Ovary (tissue), 9 donors: ENCODE results near the gene ACER2. TPM values are rescaled to one million over a fixed set of nuclear protein-coding genes. Genes with fewer than 3 reads are reported as not detected.
"Not testable (repeated sequence)": the region's sequence is repeated elsewhere in the genome, so short reads cannot be mapped to it uniquely, and the experiment has no call there.

Source experiments
- DNase-seq, 5 donors: peaks; one replicate each; pipeline ENCODE4 v3.0.0-alpha.2; 2019 to 2020
- H3K27ac ChIP-seq, 2 donors: fragments of 200-600 bp; one replicate each; pipeline versions ENCODE4 v1.5.1 to v1.8.0; 2019 to 2022
- H3K27me3 ChIP-seq: fragments of 200-600 bp; one replicate; pipeline ENCODE4 v1.8.0; 2022
- H3K36me3 ChIP-seq: fragments of 200-600 bp; sonication (generic); one replicate; pipeline ENCODE4 v1.5.1; 2019
- H3K4me1 ChIP-seq: one replicate; pipeline ENCODE4 v1.8.1; 2013; ENCODE audit warnings: mild to moderate bottlenecking, moderate library complexity; ENCODE audit not compliant: insufficient read depth
- H3K4me3 ChIP-seq: fragments of 200-600 bp; sonication (generic); one replicate; pipeline ENCODE4 v1.5.1; 2017
- H3K9me3 ChIP-seq, 2 donors: fragments of 200-600 bp in 1 of 2; sonication (generic) in 1 of 2; one replicate each; pipeline versions ENCODE4 v1.5.1 to v1.8.1; 2013 to 2019; ENCODE audit warnings: mild to moderate bottlenecking in 1 of 2, moderate library complexity in 1 of 2
- CTCF ChIP-seq, 3 donors: fragments of 450-650 bp in 2 of 3; fragments of 200-600 bp in 1 of 3; IDR thresholded peaks; one replicate each; pipeline versions ENCODE4 v1.5.1 to v1.8.0; 2016 to 2022; ENCODE audit warnings: antibody characterized with exemption in 3 of 3, mild to moderate bottlenecking in 1 of 3
- EP300 ChIP-seq: sonication (generic); formaldehyde crosslinking; IDR thresholded peaks from one replicate; pipeline ENCODE4 v1.6.1; 2017; ENCODE audit warnings: antibody characterized with exemption
- POLR2A ChIP-seq: fragments of 450-650 bp; IDR thresholded peaks from one replicate; pipeline ENCODE4 v1.6.1; 2017; ENCODE audit warnings: antibody characterized with exemption, mild to moderate bottlenecking, moderate library complexity
- WGBS, 3 donors: extraction: QIAGEN DNeasy Blood & Tissue Kit in 1 of 3; methylation state at CpG; one replicate each; pipeline versions ENCODE4 v1.1.5 to v1.1.7; 2013 to 2017; 5-methylcytosine and 5-hydroxymethylcytosine counted together
- intact Hi-C, 4 donors: fragments of 100-400 bp; cut with DNase I; formaldehyde crosslinking; loops; one replicate each; pipeline versions ENCODE4 v1.11.0 to v1.15.1; 2022 to 2023
- polyA plus RNA-seq, 2 donors: library from polyadenylated mRNA; stranded (reverse); fragments of 200-250 nt in 1 of 2; fragments of 350-450 nt in 1 of 2; fragmentation: Illumina TruSeq in 1 of 2; extraction: RNeasy Lipid Tissue Mini Kit (QIAGEN cat#74804) in 1 of 2; gene quantifications; one replicate each; pipeline ENCODE4 v1.2.3, GENCODE V29; 2013 to 2014
- total RNA-seq, 7 donors: library from RNA; depleted of rRNA in 2 of 7; stranded (reverse); fragments of >200 nt in 2 of 7; fragmentation: NEBNext Ultra II Directional in 3 of 7; extraction: Animal tissue kit (Norgen Biotek cat#: 25700) in 3 of 7; gene quantifications; one replicate each; pipeline versions ENCODE4 v1.1.0 to v1.2.4, GENCODE V29; 2016 to 2023
- donor health status: DM: no; HTN: no; CAD: no; lungs with moderate emphysema.
- donor health status: DM: no; HTN: no; CAD: no.
- donor health status: Bipolar disorder and iron deficiency.
- donor health status: DM: yes; HTN: yes; CAD: no.
- donor health status: DM: no; HTN: no; CAD: no.
- donor health status: DM: yes; HTN: yes; CAD: no.

Gene ACER2
- total and polyA plus RNA-seq, 9 donors = 0.80 to 10.0 (median 3.0) TPM

- Histone ChIP-seq H3K27ac (no peak overlapping the region), H3K9me3 (no peaks in the 10 kb centered on the region), H3K27me3 (no peaks in the 10 kb centered on the region), H3K4me1 (no peaks in the 10 kb centered on the region), H3K4me3 (no peak overlapping the region), H3K36me3 (no peaks in the 10 kb centered on the region)
- TF ChIP-seq CTCF (IDR thresholded peaks at IDR 0.05) = no peak
- no peak for TF ChIP-seq EP300
- no peak for TF ChIP-seq POLR2A
- 8 to 18% (median 12%) methylated on average over 2 of the region's 2 CpGs for WGBS, 3 donors
- DNase-seq = no peak
- intact Hi-C loops = loop anchor here in 1 of 4 donors (10.0 kb wide), 1 partner anchor 68 kb away; no protein-coding TSS in a partner anchor
These were observed 22.2 kb upstream of the ACER2 start for GRCh38 chr9:19386502-19387044.

GRCh38 chr9:19387317-19387716, 21.5 kb upstream of the ACER2 start:
- Histone ChIP-seq H3K27ac (no peak overlapping the region), H3K9me3 (no peaks in the 10 kb centered on the region), H3K4me3 (no peak overlapping the region), H3K4me1 (no peaks in the 10 kb centered on the region), H3K27me3 (no peaks in the 10 kb centered on the region), H3K36me3 (no peaks in the 10 kb centered on the region)
- 65 to 72% (median 71%) methylated on average over 2 of the region's 2 CpGs for WGBS, 3 donors
- DNase-seq = no peak
- intact Hi-C loops = loop anchor here in 1 of 4 donors (10.0 kb wide), 1 partner anchor 67 kb away; no protein-coding TSS in a partner anchor
- TF ChIP-seq EP300 (no peak), CTCF (IDR thresholded peaks at IDR 0.05) (no peak), POLR2A (no peak)

GRCh38 chr9:19389539-19389938, 19.3 kb upstream of the ACER2 start:
- not testable (repeated sequence) for H3K27ac ChIP-seq, H3K36me3 ChIP-seq, H3K27me3 ChIP-seq, H3K4me3 ChIP-seq, H3K9me3 ChIP-seq, H3K4me1 ChIP-seq, DNase-seq
- intact Hi-C loops = loop anchor here in 1 of 4 donors (10.0 kb wide), 1 partner anchor 65 kb away; no protein-coding TSS in a partner anchor
- WGBS, 3 donors = 91 to 96% (median 93%) methylated on average over 4 of the region's 4 CpGs

GRCh38 chr9:19397845-19398244, 11.0 kb upstream of the ACER2 start:
- intact Hi-C loops = loop anchor here in 1 of 4 donors (10.0 kb wide), 1 partner anchor 57 kb away; no protein-coding TSS in a partner anchor

GRCh38 chr9:19403231-19403630, 5.6 kb upstream of the ACER2 start:
- H3K9me3 ChIP-seq, intact Hi-C loops, H3K27ac ChIP-seq, DNase-seq, H3K4me1 ChIP-seq, H3K27me3 ChIP-seq, H3K4me3 ChIP-seq, H3K36me3 ChIP-seq: not testable (repeated sequence)
- 61 to 74% (median 67%) methylated on average over 4 of the region's 4 CpGs for WGBS, 3 donors

More at GRCh38 chr9:19397845-19398244, 11.0 kb upstream of the ACER2 start:
- Histone ChIP-seq H3K36me3 (no peaks in the 10 kb centered on the region), H3K4me3 (no peak overlapping the region), H3K9me3 (peaks cover 0 to 3% of the 10 kb centered on the region in 2 donors), H3K27ac (no peak overlapping the region), H3K4me1 (no peaks in the 10 kb centered on the region), H3K27me3 (no peaks in the 10 kb centered on the region)
- TF ChIP-seq POLR2A (no peak), CTCF (IDR thresholded peaks at IDR 0.05) (no peak), EP300 (no peak)
- no peak for DNase-seq
- WGBS, 3 donors = 43 to 55% (median 55%) methylated on average over 1 of the region's 1 CpG
